Pancreas (tissue), 10 donors: ENCODE results near the gene MYO15B. TPM values are rescaled to one million over a fixed set of nuclear protein-coding genes. Genes with fewer than 3 reads are reported as not detected.

Source experiments
- ATAC-seq, 4 donors: fragments of 200-7000 bp; cut with Tn5 transposase; one replicate each; pipeline versions ENCODE4 v1.8.0 to v1.9.1; 2020; ENCODE audit warnings: mild to moderate bottlenecking in 4 of 4, moderate library complexity in 4 of 4
- DNase-seq, 6 donors: peaks; one replicate each; pipeline ENCODE4 v3.0.0-alpha.2; 2020
- FAIRE-seq: peaks from 2 replicates; lab custom pipeline; 2012; peaks lifted over from hg19 to GRCh38; lab: Jason Lieb, UNC
- H3K27ac ChIP-seq, 4 donors: fragments of 200-600 bp; sonication (generic); 1 replicate in 3 of 4; 2 replicates in 1 of 4; pipeline versions ENCODE4 v1.5.0 to v1.8.0; 2020
- H3K27me3 ChIP-seq, 4 donors: fragments of 200-600 bp; one replicate each; pipeline ENCODE4 v1.8.0; 2021
- H3K36me3 ChIP-seq, 3 donors: fragments of 200-600 bp; sonication (generic) in 1 of 3; one replicate each; pipeline versions ENCODE4 v1.5.0 to v1.8.0; 2020 to 2021
- H3K4me1 ChIP-seq, 3 donors: fragments of 200-600 bp; one replicate each; pipeline ENCODE4 v1.8.0; 2021
- H3K4me3 ChIP-seq, 4 donors: fragments of 200-600 bp; sonication (generic) in 2 of 4; one replicate each; pipeline versions ENCODE4 v1.5.0 to v1.8.0; 2020 to 2021
- H3K9me3 ChIP-seq, 4 donors: fragments of 200-600 bp; one replicate each; pipeline ENCODE4 v1.8.0; 2021
- WGBS, 2 donors: extraction: QIAGEN DNeasy Blood & Tissue Kit; methylation state at CpG; one replicate each; pipeline ENCODE4 v1.1.7; 2013; 5-methylcytosine and 5-hydroxymethylcytosine counted together
- intact Hi-C, 3 donors: fragments of 100-400 bp; cut with DNase I; formaldehyde crosslinking; loops; one replicate each; pipeline versions ENCODE4 v1.11.1 to v1.14.2; 2022
- polyA plus RNA-seq, 2 donors: library from polyadenylated mRNA; stranded (reverse); fragments of 200-250 nt; gene quantifications; one replicate each; pipeline ENCODE4 v1.2.3, GENCODE V29; 2013
- total RNA-seq, 6 donors: library from RNA; stranded (reverse); fragmentation: NEBNext Ultra II Directional in 4 of 6; extraction: Animal tissue kit (Norgen Biotek cat#: 25700) in 4 of 6; gene quantifications; one replicate each; pipeline versions ENCODE4 v1.2.1 to v1.2.4, GENCODE V29; 2021 to 2023
- TF ChIP-seq, protein P1 (sequence below), 4 donors: fragments of 200-600 bp; sonication (generic) in 3 of 4; IDR thresholded peaks; one replicate each; pipeline versions ENCODE4 v1.5.0 to v1.8.0; 2021; ENCODE audit warnings: antibody characterized with exemption in 4 of 4
- donor health status: healthy with polysubstance abuse.
- donor health status: DM: no; HTN: no; CAD: no; lungs with moderate emphysema.
- donor health status: DM: no; HTN: no; CAD: no.
- donor health status: control.
- donor health status: control.
- donor health status: Bipolar disorder and iron deficiency.
- donor health status: DM: yes; HTN: yes; CAD: no.
- donor health status: DM: no; HTN: no; CAD: no.
- donor health status: DM: no; HTN: no; CAD: no.
- donor health status: DM: yes; HTN: yes; CAD: no.

MYO15B gene
- total RNA-seq = 10 to 100 TPM; 25.9 to 82.0 (median 38.6) TPM
- polyA plus RNA-seq = 100 to 1,000 TPM; 307 to 325 TPM

DNA sequence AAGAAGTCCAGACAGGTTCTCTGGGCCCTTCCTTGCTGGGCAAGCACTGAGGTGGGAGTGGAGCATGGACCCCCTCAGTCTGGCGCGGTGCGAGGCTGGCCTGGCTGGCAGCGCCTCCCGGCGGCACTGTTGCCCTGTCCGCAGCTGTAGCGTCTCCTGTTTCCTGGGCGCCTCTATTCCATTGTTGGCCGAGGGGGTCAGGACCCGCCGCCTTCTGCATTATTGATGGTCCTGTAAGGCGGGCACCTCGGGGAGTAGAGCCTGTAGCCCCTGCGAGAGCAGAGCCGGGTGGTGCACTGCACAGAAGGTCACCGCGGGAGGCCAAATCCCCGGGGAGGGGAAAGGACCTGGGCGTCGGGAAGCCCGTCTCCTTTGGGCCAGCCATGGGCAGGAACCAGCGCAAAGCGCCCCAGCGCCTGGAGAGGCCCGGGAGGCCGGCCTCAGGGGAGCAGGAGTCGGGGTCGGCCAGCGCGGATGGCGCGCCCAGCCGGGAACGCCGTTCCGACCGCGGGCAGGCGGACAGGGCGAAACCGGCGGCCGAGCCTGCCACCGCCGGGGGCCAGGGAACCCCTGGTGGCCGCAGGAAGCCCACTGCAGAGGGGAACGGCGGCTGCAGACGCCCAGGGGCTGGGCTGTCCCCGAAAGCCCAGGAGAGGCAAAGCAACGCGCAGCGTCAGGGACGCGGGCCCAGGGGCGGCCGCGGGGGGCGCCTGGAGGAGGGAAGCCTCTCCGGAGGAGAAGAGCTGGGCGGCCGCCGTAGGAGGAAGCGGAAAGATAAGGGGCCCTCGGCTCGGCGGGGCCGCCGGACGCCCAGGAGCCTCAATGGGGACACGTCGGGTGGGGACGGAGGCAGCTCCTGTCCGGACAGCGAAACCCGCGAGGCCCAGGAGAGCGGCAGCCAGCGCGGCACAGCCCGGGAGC is at the start of gene MYO15B:
MYO15B (plus strand) TSS at position 126 of the 921 bp plus-strand sequence; CDS start at position 384, 258 bp downstream.
- Histone ChIP-seq H3K27me3 (no peaks in the 10 kb centered on the region), H3K27ac (peak within 1 kb of the TSS; percentile 76 to 88 (median 83)), H3K4me3 (peak within 1 kb of the TSS; percentile 21 to 65 (median 42)), H3K36me3 (no peaks in the 10 kb centered on the region), H3K9me3 (no peaks in the 10 kb centered on the region), H3K4me1 (peaks cover 0 to 5% (median 4%) of the 10 kb centered on the region in 3 donors)
- ATAC-seq (peak in 3 of 4 donors; percentile 6 to 33 (median 21)), FAIRE-seq (no peak), DNase-seq (peak in 4 of 6 donors; percentile 47 to 87 (median 63))
- TF ChIP-seq, protein P1, sequence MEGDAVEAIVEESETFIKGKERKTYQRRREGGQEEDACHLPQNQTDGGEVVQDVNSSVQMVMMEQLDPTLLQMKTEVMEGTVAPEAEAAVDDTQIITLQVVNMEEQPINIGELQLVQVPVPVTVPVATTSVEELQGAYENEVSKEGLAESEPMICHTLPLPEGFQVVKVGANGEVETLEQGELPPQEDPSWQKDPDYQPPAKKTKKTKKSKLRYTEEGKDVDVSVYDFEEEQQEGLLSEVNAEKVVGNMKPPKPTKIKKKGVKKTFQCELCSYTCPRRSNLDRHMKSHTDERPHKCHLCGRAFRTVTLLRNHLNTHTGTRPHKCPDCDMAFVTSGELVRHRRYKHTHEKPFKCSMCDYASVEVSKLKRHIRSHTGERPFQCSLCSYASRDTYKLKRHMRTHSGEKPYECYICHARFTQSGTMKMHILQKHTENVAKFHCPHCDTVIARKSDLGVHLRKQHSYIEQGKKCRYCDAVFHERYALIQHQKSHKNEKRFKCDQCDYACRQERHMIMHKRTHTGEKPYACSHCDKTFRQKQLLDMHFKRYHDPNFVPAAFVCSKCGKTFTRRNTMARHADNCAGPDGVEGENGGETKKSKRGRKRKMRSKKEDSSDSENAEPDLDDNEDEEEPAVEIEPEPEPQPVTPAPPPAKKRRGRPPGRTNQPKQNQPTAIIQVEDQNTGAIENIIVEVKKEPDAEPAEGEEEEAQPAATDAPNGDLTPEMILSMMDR (IDR thresholded peaks at IDR 0.05) = peak in 2 of 4 donors; percentile 11 to 16
- intact Hi-C loops = loop anchor here in 2 of 3 donors (5.0 to 10.0 kb wide), 2 partner anchors 53 to 61 kb away; partner anchors contain the start of gene LLGL2 (in 1 of the 2)
- 40 to 52% methylated on average over 74 to 82 of the region's 82 CpGs for WGBS, 2 donors

DNA sequence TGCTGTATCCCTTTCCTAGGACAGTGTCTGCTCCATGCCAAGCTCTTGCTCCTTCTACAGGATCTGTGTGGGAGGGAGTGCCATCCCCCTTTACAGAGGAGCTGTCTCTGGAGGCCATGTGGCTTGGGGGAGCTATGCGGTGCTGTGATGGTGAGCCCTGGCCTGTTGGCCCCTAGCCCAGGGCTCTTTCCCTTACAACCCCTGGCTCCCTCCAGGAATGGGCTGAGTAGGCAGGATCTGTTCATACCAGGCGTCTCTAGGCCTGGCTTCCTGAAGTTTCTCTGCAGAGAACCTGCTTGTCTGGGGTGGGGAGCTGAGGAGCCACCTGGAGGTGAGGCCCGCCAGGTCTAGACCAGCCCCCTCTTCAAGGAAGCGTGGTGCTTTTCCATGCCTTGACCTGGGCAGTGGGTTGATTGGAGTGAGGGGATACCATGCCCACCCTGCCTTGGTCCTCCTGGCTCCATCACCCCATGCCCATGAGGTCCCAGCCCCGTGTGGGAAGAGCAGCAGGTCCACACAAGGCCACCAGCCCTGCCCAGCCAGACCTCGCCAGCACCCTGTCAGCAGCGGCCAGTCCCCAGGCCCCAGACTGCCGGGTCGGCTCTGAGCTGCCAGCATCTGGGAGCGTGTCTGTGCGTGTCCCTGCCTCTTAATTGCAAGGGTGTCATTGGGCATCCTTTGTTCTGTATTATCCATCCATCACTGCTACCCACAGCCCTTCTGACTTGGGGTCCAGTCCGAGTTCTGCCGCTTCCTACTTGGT is 47.5 kb upstream of the MYO15B start:
- peak in 1 of 6 donors; percentile 76 for DNase-seq
- no peak for FAIRE-seq
- Histone ChIP-seq H3K36me3 (no peaks in the 10 kb centered on the region), H3K4me1 (peaks cover 28 to 42% (median 33%) of the 10 kb centered on the region in 3 donors), H3K9me3 (no peaks in the 10 kb centered on the region), H3K27ac (peak overlapping the region in 3 of 4 donors; percentile 8 to 50 (median 26)), H3K27me3 (no peaks in the 10 kb centered on the region), H3K4me3 (no peak overlapping the region)
- intact Hi-C loops = loop anchor here in 1 of 3 donors (10.0 kb wide), 1 partner anchor 45 kb away; the partner anchor contains the start of gene MYO15B
- TF ChIP-seq, protein P1 (IDR thresholded peaks at IDR 0.05) = no peak
- ATAC-seq = peak; percentile 33 to 65 (median 54)
- WGBS, 2 donors = 39 to 44% methylated on average over 13 of the region's 13 CpGs

DNA sequence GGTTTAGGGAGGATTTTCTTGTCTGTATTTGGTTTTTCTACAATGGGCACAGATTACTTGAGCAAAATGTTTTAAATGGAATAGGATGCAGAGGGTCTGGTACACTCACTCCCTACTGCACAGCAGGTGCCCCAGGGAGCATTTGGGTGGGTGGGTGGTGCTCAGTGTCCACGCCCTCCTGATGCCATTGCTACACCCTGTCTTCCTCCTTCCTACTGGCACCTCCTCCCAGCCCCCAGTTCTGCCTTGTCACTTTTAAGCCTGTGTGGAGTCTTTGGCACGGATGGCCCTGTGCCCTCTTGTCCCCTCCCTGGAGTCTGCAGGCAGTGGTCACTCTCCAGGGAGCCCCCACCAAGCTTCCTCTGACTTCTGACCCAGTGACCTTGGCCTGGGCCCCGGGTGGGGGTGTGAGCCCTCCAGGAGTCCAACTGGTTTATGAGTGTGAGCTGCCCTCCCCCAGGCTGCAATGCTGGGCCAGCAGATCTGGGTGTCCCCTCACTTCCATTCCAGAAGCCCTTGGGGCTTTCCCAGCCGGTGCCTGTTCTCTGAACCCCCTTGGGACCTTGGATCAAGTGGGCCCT is 46.6 kb upstream of the MYO15B start:
- H3K27ac ChIP-seq = peak overlapping the region in 3 of 4 donors; percentile 33 to 50 (median 37)
- ATAC-seq (no peak), DNase-seq (peak in 1 of 6 donors; percentile 60), FAIRE-seq (no peak)
- H3K36me3 ChIP-seq = no peaks in the 10 kb centered on the region
- no peaks in the 10 kb centered on the region for H3K27me3 ChIP-seq
- H3K4me3 ChIP-seq = no peak overlapping the region
- intact Hi-C loops = no loop called here
- WGBS, 2 donors = 47 to 51% methylated on average over 4 of the region's 4 CpGs
- no peaks in the 10 kb centered on the region for H3K9me3 ChIP-seq
- TF ChIP-seq, protein P1 (IDR thresholded peaks at IDR 0.05) = no peak
- H3K4me1 ChIP-seq = peaks cover 28 to 46% (median 42%) of the 10 kb centered on the region in 3 donors

DNA sequence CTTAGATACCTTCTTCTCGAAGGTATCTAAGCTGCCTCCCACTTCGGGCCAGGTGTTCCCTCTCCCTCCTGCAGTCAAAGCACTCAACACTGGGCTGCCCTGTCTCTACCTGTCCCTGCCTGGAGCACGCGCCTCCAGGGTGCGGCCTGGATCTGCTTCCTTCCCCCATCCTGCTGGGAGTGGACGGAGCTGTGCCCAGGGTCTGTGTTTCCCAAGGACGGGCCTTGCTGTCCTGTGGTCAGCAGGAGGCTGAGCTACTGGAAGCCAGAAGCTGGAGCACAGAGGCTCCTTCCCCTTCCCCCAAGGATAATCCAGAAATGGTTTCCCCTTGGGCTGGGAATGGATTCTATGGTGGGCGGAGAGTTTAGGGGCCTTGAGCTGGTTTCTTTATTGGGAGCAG is 45.4 kb upstream of the MYO15B start:
- no peaks in the 10 kb centered on the region for H3K36me3 ChIP-seq
- FAIRE-seq = no peak
- DNase-seq = no peak
- no peak for ATAC-seq
- peaks cover 37 to 55% (median 51%) of the 10 kb centered on the region in 3 donors for H3K4me1 ChIP-seq
- TF ChIP-seq, protein P1 (IDR thresholded peaks at IDR 0.05) = no peak
- WGBS, 2 donors = 74 to 80% methylated on average over 8 of the region's 8 CpGs
- no peaks in the 10 kb centered on the region for H3K27me3 ChIP-seq
- H3K9me3 ChIP-seq = no peaks in the 10 kb centered on the region
- peak overlapping the region; percentile 42 to 77 (median 56) for H3K27ac ChIP-seq
- intact Hi-C loops = no loop called here
- H3K4me3 ChIP-seq = no peak overlapping the region
